Measurements from ENCODE around the gene CSE1L. TPM values are rescaled to one million over a fixed set of nuclear protein-coding genes. Genes with fewer than 3 reads are reported as not detected.
"Not testable (repeated sequence)": the region's sequence is repeated elsewhere in the genome, so short reads cannot be mapped to it uniquely, and the experiment has no call there.

CSE1L gene
- total and polyA plus RNA-seq, 2 donors, result 34.4 to 111 TPM

DNA sequence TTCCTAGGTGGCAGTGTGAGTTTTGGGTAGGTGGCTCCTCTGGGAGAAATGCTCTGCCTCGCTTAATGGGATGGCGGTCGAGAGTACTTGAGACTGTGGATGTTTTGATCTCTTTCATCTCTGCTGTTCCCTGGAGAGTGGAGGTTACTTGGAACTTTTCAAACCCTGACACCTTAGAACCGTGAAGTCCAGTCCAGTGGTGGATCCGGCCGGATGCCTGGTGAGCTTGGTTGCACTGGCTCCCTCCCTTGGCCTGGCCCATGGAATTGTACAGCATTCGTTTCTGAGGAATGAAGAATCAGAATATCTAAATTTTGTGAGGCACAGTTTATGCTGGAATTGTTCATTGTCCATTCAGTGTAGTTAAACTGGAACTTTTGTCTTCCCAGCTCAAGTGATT is 51.0 kb downstream of the CSE1L start:
- peaks cover 2% of the 10 kb centered on the region for H3K36me3 ChIP-seq (ENCODE audit: insufficient read depth)
- WGBS, result 92% methylated on average over 7 of the region's 7 CpGs

GRCh38 chr20:49098136-49098535 is 52.0 kb downstream of the CSE1L start:
- Histone ChIP-seq H3K36me3 (ENCODE audit: insufficient read depth) (peaks cover 2% of the 10 kb centered on the region), H3K4me1 (ENCODE audit: insufficient read depth) (no peaks in the 10 kb centered on the region), H3K27ac (ENCODE audit: low read depth) (no peak overlapping the region), H3K4me3 (ENCODE audit: low read depth, low read length) (no peak overlapping the region)
- no peak for DNase-seq (ENCODE audit: extremely low spot score)
- 87% methylated on average over 4 of the region's 4 CpGs for WGBS

More for the DNA sequence above, 51.0 kb downstream of the CSE1L start:
- DNase-seq (ENCODE audit: extremely low spot score), result no peak
- Histone ChIP-seq H3K4me1 (ENCODE audit: insufficient read depth) (no peaks in the 10 kb centered on the region), H3K27ac (ENCODE audit: low read depth) (no peak overlapping the region), H3K4me3 (ENCODE audit: low read depth, low read length) (no peak overlapping the region)

GRCh38 chr20:49099011-49099410 is 52.9 kb downstream of the CSE1L start:
- H3K4me1 ChIP-seq (ENCODE audit: insufficient read depth), result no peaks in the 10 kb centered on the region
- no peak overlapping the region for H3K27ac ChIP-seq (ENCODE audit: low read depth)
- H3K4me3 ChIP-seq (ENCODE audit: low read depth, low read length), result no peak overlapping the region
- H3K36me3 ChIP-seq (ENCODE audit: insufficient read depth), result peaks cover 2% of the 10 kb centered on the region
- no peak for DNase-seq (ENCODE audit: extremely low spot score)
- WGBS, result 96% methylated on average over 3 of the region's 3 CpGs

DNA sequence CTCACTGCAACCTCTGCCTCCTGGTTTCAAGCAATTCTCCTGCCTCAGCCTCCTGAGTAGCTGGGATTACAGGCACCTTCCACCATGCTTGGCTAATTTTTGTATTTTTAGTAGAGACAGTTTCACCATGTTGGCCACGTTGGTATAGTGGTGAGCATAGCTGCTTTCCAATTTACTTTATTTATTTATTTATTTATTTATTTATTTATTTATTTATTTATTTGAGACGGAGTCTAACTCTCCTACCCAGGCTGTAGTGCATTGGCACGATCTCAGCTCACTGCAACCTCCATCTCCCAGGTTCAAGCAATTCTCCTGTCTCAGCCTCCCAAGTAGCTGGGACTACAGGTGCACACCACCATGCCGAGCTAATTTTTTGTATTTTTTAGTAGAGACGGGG is 54.2 kb downstream of the CSE1L start:
- not testable (repeated sequence) for H3K27ac ChIP-seq (ENCODE audit: low read depth); DNase-seq (ENCODE audit: extremely low spot score); H3K4me3 ChIP-seq (ENCODE audit: low read depth, low read length); H3K4me1 ChIP-seq (ENCODE audit: insufficient read depth); H3K36me3 ChIP-seq (ENCODE audit: insufficient read depth)
- WGBS, result 86% methylated on average over 5 of the region's 5 CpGs

- Histone ChIP-seq H3K36me3 (ENCODE audit: insufficient read depth) (peaks cover 2% of the 10 kb centered on the region), H3K4me1 (ENCODE audit: insufficient read depth) (no peaks in the 10 kb centered on the region), H3K27ac (ENCODE audit: low read depth) (no peak overlapping the region), H3K4me3 (ENCODE audit: low read depth, low read length) (no peak overlapping the region)
- 92% methylated on average over 4 of the region's 4 CpGs for WGBS
- DNase-seq (ENCODE audit: extremely low spot score), result no peak
Measured at GRCh38 chr20:49100972-49101371, 54.9 kb downstream of the CSE1L start.

DNA sequence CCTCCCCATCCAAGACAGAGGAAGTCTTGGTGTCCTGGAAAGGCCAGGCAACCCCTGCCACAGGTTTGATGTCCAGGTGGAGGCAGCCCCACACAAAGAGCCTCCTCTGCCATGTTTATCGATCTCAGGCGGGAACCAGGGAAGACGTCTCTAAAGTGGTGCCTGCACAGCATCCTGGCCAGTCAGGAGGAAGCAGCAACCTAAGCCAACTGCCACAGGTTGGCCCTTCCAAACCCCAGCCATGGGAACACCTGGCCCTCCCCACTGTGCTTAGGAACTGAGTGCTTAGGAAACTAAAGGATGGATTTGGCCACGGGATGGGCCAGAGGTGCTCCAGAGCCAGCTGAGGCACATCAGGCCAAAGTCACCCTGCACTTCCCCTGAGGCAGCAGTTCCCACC is 56.9 kb downstream of the CSE1L start:
- no peak for DNase-seq (ENCODE audit: extremely low spot score)
- Histone ChIP-seq H3K4me1 (ENCODE audit: insufficient read depth) (no peaks in the 10 kb centered on the region), H3K27ac (ENCODE audit: low read depth) (no peak overlapping the region), H3K4me3 (ENCODE audit: low read depth, low read length) (no peak overlapping the region), H3K36me3 (ENCODE audit: insufficient read depth) (peaks cover 2% of the 10 kb centered on the region)
- 86% methylated on average over 4 of the region's 4 CpGs for WGBS

DNA sequence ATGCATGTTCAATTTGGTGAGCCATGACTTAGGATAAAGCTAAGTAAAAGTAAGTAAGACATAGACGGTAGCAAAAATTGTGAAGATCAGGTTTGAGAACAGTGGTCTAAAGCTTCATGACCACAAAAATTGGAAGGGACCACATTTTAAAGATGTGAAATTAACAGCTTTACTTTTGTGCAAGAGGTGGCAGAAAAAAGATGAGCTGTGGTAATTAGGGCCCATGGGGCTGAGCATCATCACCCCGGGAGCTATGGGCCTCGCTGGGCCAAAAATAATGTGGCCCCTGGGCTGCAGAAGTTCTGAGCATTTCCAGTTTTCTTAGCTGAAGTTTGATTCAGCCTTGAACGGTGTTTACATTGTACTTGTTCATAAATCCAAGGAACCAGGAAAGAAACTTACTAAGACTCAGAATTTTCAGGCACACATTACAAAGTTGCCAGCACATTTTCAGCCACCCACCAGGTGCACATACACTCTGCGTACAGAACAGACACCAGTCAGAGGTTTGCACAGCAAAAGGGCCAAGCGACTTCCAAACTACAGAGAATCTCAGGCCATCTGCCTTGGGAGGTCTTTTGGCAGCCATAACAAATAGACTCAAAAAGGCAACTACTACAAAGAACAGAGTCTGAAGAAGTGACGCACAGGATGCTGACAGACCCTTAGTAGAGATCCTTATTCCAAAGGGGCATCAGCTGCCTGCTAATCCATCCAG is 57.7 kb downstream of the CSE1L start:
- no peak for DNase-seq (ENCODE audit: extremely low spot score)

DNA sequence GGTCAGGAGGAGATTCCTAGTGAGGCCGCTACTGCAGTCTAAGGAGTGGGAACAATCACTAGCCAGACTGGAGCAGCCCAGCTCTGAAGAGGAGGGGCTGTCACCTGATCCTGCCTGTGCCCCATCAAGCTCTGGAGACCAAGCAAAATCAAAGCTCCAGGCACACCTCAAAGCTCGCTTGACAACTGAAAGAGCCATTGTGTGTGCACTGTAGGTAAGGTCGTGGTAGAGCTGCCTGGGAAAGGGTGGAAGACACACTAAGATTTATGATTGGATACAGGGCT is 58.2 kb downstream of the CSE1L start:
- DNase-seq (ENCODE audit: extremely low spot score), result no peak
- H3K27ac ChIP-seq (ENCODE audit: low read depth), result no peak overlapping the region
- no peak overlapping the region for H3K4me3 ChIP-seq (ENCODE audit: low read depth, low read length)
- WGBS, result 80% methylated on average over 3 of the region's 3 CpGs
- H3K4me1 ChIP-seq (ENCODE audit: insufficient read depth), result no peaks in the 10 kb centered on the region
- peaks cover 2% of the 10 kb centered on the region for H3K36me3 ChIP-seq (ENCODE audit: insufficient read depth)

More for the DNA sequence above, 57.7 kb downstream of the CSE1L start:
- Histone ChIP-seq H3K4me3 (ENCODE audit: low read depth, low read length) (no peak overlapping the region), H3K4me1 (ENCODE audit: insufficient read depth) (no peaks in the 10 kb centered on the region), H3K36me3 (ENCODE audit: insufficient read depth) (peaks cover 2% of the 10 kb centered on the region), H3K27ac (ENCODE audit: low read depth) (no peak overlapping the region)
- WGBS, result 93% methylated on average over 7 of the region's 7 CpGs

GRCh38 chr20:49104979-49105547 is 59.0 kb downstream of the CSE1L start:
- WGBS, result 93% methylated on average over 11 of the region's 11 CpGs
- not testable (repeated sequence) for H3K36me3 ChIP-seq (ENCODE audit: insufficient read depth)

GRCh38 chr20:49106328-49106727 is 60.2 kb downstream of the CSE1L start:
- DNase-seq (ENCODE audit: extremely low spot score), result no peak
- WGBS, result 94% methylated on average over 6 of the region's 6 CpGs
- no peak overlapping the region for H3K27ac ChIP-seq (ENCODE audit: low read depth)
- H3K4me1 ChIP-seq (ENCODE audit: insufficient read depth), result no peaks in the 10 kb centered on the region
- no peak overlapping the region for H3K4me3 ChIP-seq (ENCODE audit: low read depth, low read length)
- peaks cover 2% of the 10 kb centered on the region for H3K36me3 ChIP-seq (ENCODE audit: insufficient read depth)

More at GRCh38 chr20:49104979-49105547, 59.0 kb downstream of the CSE1L start:
- not testable (repeated sequence) for DNase-seq (ENCODE audit: extremely low spot score); H3K4me3 ChIP-seq (ENCODE audit: low read depth, low read length); H3K27ac ChIP-seq (ENCODE audit: low read depth); H3K4me1 ChIP-seq (ENCODE audit: insufficient read depth)

GRCh38 chr20:49110767-49111694 is 64.9 kb downstream of the CSE1L start:
- H3K4me3 ChIP-seq (ENCODE audit: low read depth, low read length), result no peak overlapping the region
- H3K36me3 ChIP-seq (ENCODE audit: insufficient read depth), result peaks cover 4% of the 10 kb centered on the region
- no peaks in the 10 kb centered on the region for H3K4me1 ChIP-seq (ENCODE audit: insufficient read depth)
- no peak for DNase-seq (ENCODE audit: extremely low spot score)
- WGBS, result 95% methylated on average over 6 of the region's 6 CpGs
- H3K27ac ChIP-seq (ENCODE audit: low read depth), result no peak overlapping the region

GRCh38 chr20:49112596-49113274 is 66.6 kb downstream of the CSE1L start:
- peaks cover 8% of the 10 kb centered on the region for H3K36me3 ChIP-seq (ENCODE audit: insufficient read depth)
- WGBS, result 90% methylated on average over 15 of the region's 15 CpGs
- H3K27ac ChIP-seq (ENCODE audit: low read depth), result no peak overlapping the region

GRCh38 chr20:49115564-49115963 is 69.5 kb downstream of the CSE1L start:
- H3K36me3 ChIP-seq (ENCODE audit: insufficient read depth), result peaks cover 13% of the 10 kb centered on the region
- no peak overlapping the region for H3K4me3 ChIP-seq (ENCODE audit: low read depth, low read length)
- H3K27ac ChIP-seq (ENCODE audit: low read depth), result no peak overlapping the region
- no peak for DNase-seq (ENCODE audit: extremely low spot score)
- WGBS, result 73% methylated on average over 7 of the region's 7 CpGs
- no peaks in the 10 kb centered on the region for H3K4me1 ChIP-seq (ENCODE audit: insufficient read depth)

More at GRCh38 chr20:49112596-49113274, 66.6 kb downstream of the CSE1L start:
- Histone ChIP-seq H3K4me3 (ENCODE audit: low read depth, low read length) (no peak overlapping the region), H3K4me1 (ENCODE audit: insufficient read depth) (no peaks in the 10 kb centered on the region)
- DNase-seq (ENCODE audit: extremely low spot score), result no peak

Measured in urinary bladder (tissue), 4 donors.